GM19023 (cell line): Measurements from ENCODE around the gene CCDC192.
"Not testable (repeated sequence)": the region's sequence is repeated elsewhere in the genome, so short reads cannot be mapped to it uniquely, and the experiment has no call there.

ENCODE experiments used
- ATAC-seq: cut with Tn5 transposase; IDR thresholded peaks from one replicate; pipeline ENCODE4 v1.9.1; 2021; ENCODE audit warnings: mild to moderate bottlenecking, moderate library complexity; ENCODE audit not compliant: unreplicated experiment

Gene CCDC192

GRCh38 chr5:127702926-127703561 lies at the start of gene CCDC192:
Gene CCDC192 (plus strand): TSS chr5:127703391. CDS start chr5:127703446, 55 bp downstream.
- ATAC-seq = no peak

GRCh38 chr5:127656825-127657224 lies 46.4 kb upstream of the CCDC192 start:
- no peak for ATAC-seq

GRCh38 chr5:127660047-127660733 lies 43.0 kb upstream of the CCDC192 start:
- no peak for ATAC-seq

GRCh38 chr5:127664093-127664492 lies 39.1 kb upstream of the CCDC192 start:
- ATAC-seq = no peak

- no peak for ATAC-seq
Measured at GRCh38 chr5:127665641-127666040, 37.5 kb upstream of the CCDC192 start.

GRCh38 chr5:127666043-127666716 lies 37.0 kb upstream of the CCDC192 start:
- ATAC-seq = no peak

GRCh38 chr5:127667926-127668325 lies 35.3 kb upstream of the CCDC192 start:
- ATAC-seq = no peak

GRCh38 chr5:127671218-127671617 lies 32.0 kb upstream of the CCDC192 start:
- ATAC-seq = no peak

- no peak for ATAC-seq
Measured at GRCh38 chr5:127673117-127673800, 29.9 kb upstream of the CCDC192 start.

- not testable (repeated sequence) for ATAC-seq
Measured at GRCh38 chr5:127676951-127677350, 26.2 kb upstream of the CCDC192 start.

GRCh38 chr5:127679691-127680330 lies 23.4 kb upstream of the CCDC192 start:
- ATAC-seq = not testable (repeated sequence)

- no peak for ATAC-seq
Measured at GRCh38 chr5:127680595-127680994, 22.6 kb upstream of the CCDC192 start.

GRCh38 chr5:127683008-127683407 lies 20.2 kb upstream of the CCDC192 start:
- ATAC-seq = no peak

GRCh38 chr5:127684726-127685467 lies 18.3 kb upstream of the CCDC192 start:
- ATAC-seq = no peak

- no peak for ATAC-seq
Measured at GRCh38 chr5:127685662-127686061, 17.5 kb upstream of the CCDC192 start.

- no peak for ATAC-seq
Measured at GRCh38 chr5:127686424-127686823, 16.8 kb upstream of the CCDC192 start.

- no peak for ATAC-seq
Measured at GRCh38 chr5:127694518-127695171, 8.5 kb upstream of the CCDC192 start.

- ATAC-seq = no peak
Measured at GRCh38 chr5:127695346-127695745, 7.8 kb upstream of the CCDC192 start.

GRCh38 chr5:127696683-127697082 lies 6.5 kb upstream of the CCDC192 start:
- ATAC-seq = no peak
